B cell (primary cell): ENCODE results near the gene MILR1. TPM values are rescaled to one million over a fixed set of nuclear protein-coding genes. Genes with fewer than 3 reads are reported as not detected.
"Not testable (repeated sequence)": the region's sequence is repeated elsewhere in the genome, so short reads cannot be mapped to it uniquely, and the experiment has no call there.

Experiments
- ATAC-seq: fragments of 200-7000 bp; cut with Tn5 transposase; one replicate; pipeline ENCODE4 v1.10.0; 2021; ENCODE audit warnings: low read depth, mild to moderate bottlenecking, moderate number of reproducible peaks, moderate library complexity
- CTCF ChIA-PET: fragments of 350-600 bp; sonication (Branson Sonifier 250); formaldehyde crosslinking; loops from one replicate; lab custom pipeline; 2021; ENCODE audit warnings: antibody characterized with exemption, inconsistent platforms; lab: Charles Lee
- POLR2A ChIA-PET: fragments of 350-600 bp; sonication (Branson Sonifier 250); formaldehyde crosslinking; loops from one replicate; lab custom pipeline; 2021; ENCODE audit warnings: antibody characterized with exemption; lab: Charles Lee
- DNase-seq: peaks from one replicate; pipeline ENCODE4 v3.0.0; 2013
- H2AFZ ChIP-seq: 2 replicates; pipeline ENCODE4 v1.6.1; 2012; ENCODE audit warnings: mild to moderate bottlenecking, low read depth, low read length; ENCODE audit not compliant: insufficient read depth, poor library complexity, severe bottlenecking
- H3K27ac ChIP-seq, 2 donors: 1 replicate in 1 of 2; 2 replicates in 1 of 2; pipeline ENCODE4 v1.5.1; 2012 to 2013; ENCODE audit warnings: low read length in 2 of 2, mild to moderate bottlenecking in 2 of 2, moderate library complexity in 1 of 2
- H3K27me3 ChIP-seq, 4 experiments: fragments of 200-600 bp in 1 of 4; sonication (generic) in 1 of 4; replicated peaks in 1 of 4; 1 replicate in 2 of 4; 2 replicates in 2 of 4; pipeline versions ENCODE4 v1.6.1 to v1.7.0; 2013 to 2016; ENCODE audit warnings: low read length in 3 of 4, mild to moderate bottlenecking in 2 of 4, mixed read lengths in 1 of 4, moderate library complexity in 1 of 4; ENCODE audit not compliant: insufficient read depth in 4 of 4, control insufficient read depth in 3 of 4; ENCODE audit errors: control extremely low read depth in 1 of 4
- H3K36me3 ChIP-seq, 2 experiments: replicated peaks in 1 of 2; 1 replicate in 1 of 2; 2 replicates in 1 of 2; pipeline versions ENCODE4 v1.6.1 to v1.7.1; 2013; ENCODE audit warnings: low read length in 1 of 2; ENCODE audit not compliant: insufficient read depth in 2 of 2, control insufficient read depth in 1 of 2; ENCODE audit errors: control extremely low read depth in 1 of 2, extremely low read depth in 1 of 2
- H3K4me1 ChIP-seq, 2 donors: fragments of 200-600 bp in 1 of 2; sonication (generic) in 1 of 2; 1 replicate in 1 of 2; 2 replicates in 1 of 2; pipeline versions ENCODE4 v1.5.1 to v1.6.1; 2013 to 2017; ENCODE audit warnings: low read length in 2 of 2; ENCODE audit not compliant: control insufficient read depth in 2 of 2, insufficient read depth in 2 of 2
- H3K4me2 ChIP-seq: replicated peaks from 2 replicates; pipeline ENCODE3; 2012; ENCODE audit warnings: mild to moderate bottlenecking, low read depth, low read length; ENCODE audit not compliant: poor library complexity, severe bottlenecking
- H3K4me3 ChIP-seq, 5 experiments: fragments of 200-600 bp in 1 of 5; sonication (generic) in 1 of 5; 1 replicate in 3 of 5; 2 replicates in 2 of 5; pipeline versions ENCODE4 v1.5.1 to v1.7.0; 2011 to 2016; ENCODE audit warnings: low read length in 4 of 5, mild to moderate bottlenecking in 4 of 5, low read depth in 2 of 5, control low read depth in 1 of 5, moderate library complexity in 1 of 5; ENCODE audit not compliant: insufficient read depth in 1 of 5; ENCODE audit errors: control extremely low read depth in 1 of 5, extremely low read depth in 1 of 5
- H3K79me2 ChIP-seq: fragments of 200-600 bp; sonication (generic); one replicate; pipeline ENCODE4 v1.6.0; 2016; ENCODE audit warnings: low read length; ENCODE audit not compliant: control insufficient read depth, insufficient read depth
- H3K9ac ChIP-seq: fragments of 200-600 bp; sonication (generic); 2 replicates; pipeline ENCODE4 v1.6.1; 2017; ENCODE audit warnings: mild to moderate bottlenecking, low read length, moderate library complexity
- H3K9me3 ChIP-seq, 3 donors: one replicate each; pipeline versions ENCODE4 v1.6.1 to v1.7.1; 2013; ENCODE audit warnings: low read length in 2 of 3; ENCODE audit not compliant: control insufficient read depth in 2 of 3, insufficient read depth in 1 of 3; ENCODE audit errors: control extremely low read depth in 1 of 3
- H4K20me1 ChIP-seq: 2 replicates; pipeline ENCODE4 v1.6.0; 2012; ENCODE audit warnings: mild to moderate bottlenecking, low read length; ENCODE audit not compliant: insufficient read depth, control insufficient read depth, poor library complexity, severe bottlenecking
- H3K27ac Mint-ChIP-seq: one replicate; pipeline ENCODE4 v1.8.0; 2021; ENCODE audit warnings: mixed read lengths
- H3K27me3 Mint-ChIP-seq: one replicate; pipeline ENCODE4 v1.8.0; 2021; ENCODE audit warnings: mixed read lengths
- H3K4me1 Mint-ChIP-seq: one replicate; pipeline ENCODE4 v1.8.0; 2021; ENCODE audit warnings: mixed read lengths
- H3K4me3 Mint-ChIP-seq: one replicate; pipeline ENCODE4 v1.8.0; 2021; ENCODE audit warnings: mixed read lengths
- H3K9me3 Mint-ChIP-seq: one replicate; pipeline ENCODE4 v1.8.0; 2022; ENCODE audit warnings: mixed read lengths; ENCODE audit not compliant: insufficient read depth
- CTCF ChIP-seq: fragments of 200-600 bp; IDR thresholded peaks from one replicate; pipeline ENCODE4 v1.8.0; 2022; ENCODE audit warnings: antibody characterized with exemption, mild to moderate bottlenecking
- EZH2 ChIP-seq: IDR thresholded peaks from 2 replicates; pipeline ENCODE4 v1.6.1; 2012; ENCODE audit warnings: borderline replicate concordance, low read depth, mild to moderate bottlenecking, moderate library complexity, low read length; ENCODE audit not compliant: insufficient read depth, poor library complexity, severe bottlenecking
- WGBS: methylation state at CpG from one replicate; pipeline ENCODE4 v1.1.5; 2013; ENCODE audit warnings: missing lambda C conversion rate; ENCODE audit not compliant: insufficient coverage; 5-methylcytosine and 5-hydroxymethylcytosine counted together
- intact Hi-C: fragments of 100-400 bp; cut with micrococcal nuclease; formaldehyde crosslinking; loops from one replicate; pipeline ENCODE4 v1.10.0; 2022
- polyA plus RNA-seq: library from polyadenylated mRNA; depleted of rRNA; stranded (reverse); fragments of >200 nt; gene quantifications from 2 replicates; pipeline ENCODE4 v1.2.3, GENCODE V29; 2012
- total RNA-seq, 2 donors: library from RNA; stranded (reverse); fragments of 120-200 nt in 1 of 2; gene quantifications; 1 replicate in 1 of 2; 2 replicates in 1 of 2; pipeline versions ENCODE4 v1.2.3 to v1.2.4, GENCODE V29; 2013 to 2022

MILR1 gene
- total and polyA plus RNA-seq, 2 donors (not counting 1 experiment from before 2014, with no cell fraction given), result 9.4 to 38.0 TPM

GRCh38 chr17:64420143-64420670 is 28.7 kb upstream of the MILR1 start:
- no peaks in the 10 kb centered on the region for H4K20me1 ChIP-seq
- no peak overlapping the region for H3K27ac ChIP-seq
- no peaks in the 10 kb centered on the region for H3K79me2 ChIP-seq
- H3K4me1 ChIP-seq, result peaks cover 3 to 8% of the 10 kb centered on the region in 2 donors
- intact Hi-C loops, result loop anchor here (1.0 kb wide), 3 partner anchors 71 to 87 kb away; no protein-coding TSS in a partner anchor
- Mint-ChIP-seq H3K4me1 (peaks cover 6% of the 10 kb centered on the region), H3K27ac (no peak overlapping the region), H3K9me3 (no peaks in the 10 kb centered on the region), H3K27me3 (no peaks in the 10 kb centered on the region), H3K4me3 (no peak overlapping the region)
- H3K4me2 ChIP-seq, result no peak overlapping the region
- ATAC-seq, result peak; percentile 82
- TF ChIP-seq CTCF, result peak; percentile 81
- no peak for TF ChIP-seq EZH2
- no peak overlapping the region for H3K4me3 ChIP-seq
- POLR2A ChIA-PET, result interaction anchor here (0.8 to 2.7 kb wide), 5 partner anchors 70 to 274 kb away, joined by 3 to 27 read pairs (median 5); partner anchors contain the start of genes CEP95, DDX5 and POLG2
- no peak overlapping the region for H2AFZ ChIP-seq
- CTCF ChIA-PET, result interaction anchor here (0.7 to 10.2 kb wide), 59 partner anchors 8 to 1745 kb away, joined by 3 to 316 read pairs (median 5); partner anchors contain the start of genes CEP95, DDX5, MILR1 and POLG2
- H3K9me3 ChIP-seq, result no peaks in the 10 kb centered on the region
- no peaks in the 10 kb centered on the region for H3K36me3 ChIP-seq
- DNase-seq, result peak; percentile 84
- WGBS, result no CpG with 5 or more reads among the region's 6 CpGs
- no peak overlapping the region for H3K9ac ChIP-seq
- no peaks in the 10 kb centered on the region for H3K27me3 ChIP-seq

GRCh38 chr17:64422121-64422520 is 26.8 kb upstream of the MILR1 start:
- H2AFZ ChIP-seq, H3K9me3 ChIP-seq, H3K27me3 Mint-ChIP-seq, H3K36me3 ChIP-seq, H4K20me1 ChIP-seq, H3K27me3 ChIP-seq, H3K9ac ChIP-seq, H3K9me3 Mint-ChIP-seq, DNase-seq, H3K4me3 Mint-ChIP-seq, H3K79me2 ChIP-seq, H3K4me3 ChIP-seq, H3K27ac ChIP-seq, H3K4me1 Mint-ChIP-seq, ATAC-seq, H3K4me2 ChIP-seq, intact Hi-C loops, H3K27ac Mint-ChIP-seq, H3K4me1 ChIP-seq: not testable (repeated sequence)
- ChIA-PET POLR2A (interaction anchor here (0.5 to 1.0 kb wide), 2 partner anchors 84 to 418 kb away, joined by 4 to 6 read pairs; partner anchors contain the start of genes CEP95 and DDX5), CTCF (interaction anchor here (0.7 to 10.2 kb wide), 18 partner anchors 8 to 518 kb away, joined by 3 to 316 read pairs (median 6); partner anchors contain the start of genes CEP95, DDX5, MILR1 and POLG2)
- WGBS, result 100% methylated on average over 1 of the region's 9 CpGs
